GM20000 (cell line): ENCODE results near the gene RNF150.

ENCODE experiments used
- DNase-seq: peaks from one replicate; pipeline ENCODE4 v3.0.0; 2012; ENCODE audit warnings: low spot score
- CTCF ChIP-seq: IDR thresholded peaks from 2 replicates; pipeline ENCODE4 v1.5.1; 2012; ENCODE audit warnings: mild to moderate bottlenecking, control low read depth; ENCODE audit errors: extremely low read depth, missing control alignments

The RNF150 gene

DNA sequence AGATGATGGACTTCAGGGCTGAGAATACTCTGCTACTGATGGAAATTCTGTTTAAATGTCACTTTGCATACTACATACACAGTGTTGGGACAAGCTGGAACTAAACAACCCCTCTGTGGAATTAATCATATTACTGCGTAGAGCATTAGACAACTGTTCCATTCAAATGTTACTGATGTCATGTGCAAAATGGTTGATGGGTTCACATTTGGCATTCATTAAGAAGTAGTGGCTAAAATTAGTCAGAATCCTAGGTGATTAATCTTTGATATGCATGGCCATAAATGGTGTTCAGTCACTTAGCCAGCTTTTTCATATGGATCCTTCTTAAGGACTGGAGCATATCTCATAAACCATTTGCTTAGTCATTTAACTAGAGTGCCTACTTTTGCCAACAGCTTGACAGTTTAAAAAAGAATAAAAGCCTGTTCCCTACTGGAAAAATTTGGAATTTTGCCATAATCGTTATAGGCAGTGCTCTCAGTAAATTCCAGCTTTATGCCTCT is 105.2 kb downstream of the RNF150 start:
- no peak for TF ChIP-seq CTCF
- no peak for DNase-seq

- TF ChIP-seq CTCF, result no peak
- DNase-seq, result no peak
These were observed 105.8 kb downstream of the RNF150 start for GRCh38 chr4:141027421-141027820.

- no peak for TF ChIP-seq CTCF
- DNase-seq, result no peak
These were observed 106.4 kb downstream of the RNF150 start for GRCh38 chr4:141026900-141027299.

DNA sequence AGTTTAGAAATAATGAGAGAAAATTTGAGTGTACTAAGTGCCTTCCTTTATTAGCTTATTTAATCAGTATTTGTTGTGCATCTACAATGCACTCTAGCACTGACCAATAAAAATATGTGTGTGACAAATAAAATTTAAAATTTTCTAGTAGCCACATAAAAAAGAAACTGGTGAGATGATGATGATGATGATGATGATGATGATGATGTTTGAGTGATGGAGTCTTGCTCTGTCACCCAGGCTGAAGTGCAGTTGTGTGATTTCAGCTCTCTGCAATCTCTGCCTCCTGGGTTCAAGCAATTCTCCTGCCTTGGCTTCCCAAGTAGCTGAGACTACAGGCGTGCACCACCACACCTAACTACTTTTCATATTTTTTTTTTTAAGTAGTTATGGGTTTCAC is 110.2 kb downstream of the RNF150 start:
- no peak for DNase-seq

DNA sequence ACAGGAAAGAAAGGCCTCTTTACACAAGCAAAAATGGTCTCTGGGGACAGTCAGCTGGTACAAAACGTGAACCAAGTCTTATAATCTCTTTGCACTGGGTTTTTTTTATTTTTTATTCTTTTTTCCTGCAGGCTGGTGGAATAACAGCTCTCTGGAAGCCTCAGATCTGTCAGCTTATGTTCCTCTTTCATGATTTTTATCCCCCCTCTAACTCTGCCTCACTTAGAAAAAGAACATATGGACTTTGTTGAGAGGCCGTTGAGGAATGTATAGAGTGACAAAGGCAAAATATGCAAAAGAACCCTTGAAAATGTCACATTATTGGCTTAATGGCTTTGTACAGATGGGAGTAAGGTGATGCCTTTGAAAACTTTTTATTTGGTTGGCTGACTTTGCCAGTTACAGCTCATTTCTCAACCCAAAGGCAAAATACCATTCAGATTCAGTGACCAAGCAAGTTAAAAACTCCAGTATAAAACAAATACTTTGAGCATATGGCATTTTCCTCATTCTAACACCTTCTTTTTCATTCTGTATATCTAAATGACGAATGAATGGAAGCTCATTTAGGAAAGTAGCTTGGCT is 111.1 kb downstream of the RNF150 start:
- TF ChIP-seq CTCF, result no peak
- no peak for DNase-seq

More for the DNA sequence above, 110.2 kb downstream of the RNF150 start:
- no peak for TF ChIP-seq CTCF

DNA sequence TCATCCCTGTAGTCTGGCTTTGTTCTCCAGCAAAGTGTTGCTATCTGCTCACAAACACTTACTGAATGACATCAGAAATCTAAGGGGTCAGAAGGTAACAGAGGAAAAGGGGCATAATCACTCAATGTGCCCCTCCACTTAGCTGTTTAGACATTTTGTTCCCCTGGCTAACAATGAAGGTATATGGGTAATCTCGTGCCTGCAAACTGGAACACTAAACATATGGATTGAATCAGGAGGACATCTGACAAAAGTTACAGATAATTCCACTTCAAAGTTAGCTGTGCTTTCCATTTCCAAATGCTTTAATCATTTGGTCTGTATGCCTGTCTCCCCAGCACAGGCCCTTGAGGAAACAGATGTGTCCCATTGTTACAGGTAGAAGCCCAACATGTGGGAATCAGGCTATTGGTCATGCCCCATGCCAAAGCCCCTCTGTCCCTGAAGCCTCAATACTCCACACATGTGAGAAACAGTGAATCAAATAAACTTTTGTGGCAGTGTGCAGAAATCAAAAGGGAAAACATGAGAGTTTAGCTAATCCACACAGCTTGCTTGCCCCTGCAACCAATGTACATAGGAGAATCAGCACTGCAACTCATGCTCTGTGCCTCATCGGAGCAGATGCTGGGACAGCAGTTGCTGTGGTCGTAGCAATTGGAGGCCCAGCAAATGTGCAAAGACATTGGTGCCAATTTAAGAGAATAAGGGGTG is 111.7 kb downstream of the RNF150 start:
- no peak for TF ChIP-seq CTCF
- no peak for DNase-seq

GRCh38 chr4:141020801-141021261 is 112.4 kb downstream of the RNF150 start:
- TF ChIP-seq CTCF, result no peak
- no peak for DNase-seq
